HEK293 (cell line): Measurements from ENCODE around the gene BAG5.

Experiments
- CTCF ChIA-PET: fragments of 350-600 bp; formaldehyde crosslinking; extraction: SDS; loops from one replicate; lab custom pipeline; 2021; ENCODE audit warnings: antibody characterized with exemption; lab: Yijun Ruan, JAX
- POLR2A ChIA-PET: fragments of 300-600 bp; formaldehyde crosslinking; extraction: SDS; loops from one replicate; lab custom pipeline; 2020; ENCODE audit warnings: antibody characterized with exemption, inconsistent platforms; lab: Yijun Ruan, JAX
- H3K27ac ChIP-seq: fragments of 200-500 bp; sonication (Bioruptor generic); 2 replicates; pipeline ENCODE4 v1.5.1; 2014; ENCODE audit warnings: low read depth, low read length, control low read depth, inconsistent platforms; ENCODE audit errors: extremely low read depth
- H3K36me3 ChIP-seq, 2 experiments: fragments of 200-500 bp in 1 of 2; sonication (Bioruptor generic) in 1 of 2; 1 replicate in 1 of 2; 2 replicates in 1 of 2; pipeline ENCODE4 v1.5.1; 2014 to 2017; ENCODE audit warnings: inconsistent platforms in 2 of 2, low read length in 2 of 2; ENCODE audit not compliant: control insufficient read depth in 2 of 2, insufficient read depth in 1 of 2
- H3K4me1 ChIP-seq: fragments of 200-500 bp; sonication (Bioruptor generic); 2 replicates; pipeline ENCODE4 v1.5.1; 2014; ENCODE audit warnings: mild to moderate bottlenecking, low read length, inconsistent platforms; ENCODE audit not compliant: control insufficient read depth, insufficient read depth
- H3K4me3 ChIP-seq: 2 replicates; pipeline ENCODE4 v1.5.1; 2011; ENCODE audit warnings: low read depth, mild to moderate bottlenecking, control low read depth, low read length, moderate library complexity
- H3K9me3 ChIP-seq: fragments of 200-500 bp; sonication (Bioruptor generic); 2 replicates; pipeline ENCODE4 v1.5.1; 2014; ENCODE audit warnings: low read depth, low read length, inconsistent platforms; ENCODE audit not compliant: control insufficient read depth, insufficient read depth
- ATF2 ChIP-seq: fragments of 450-650 bp; formaldehyde crosslinking; IDR thresholded peaks from 2 replicates; pipeline ENCODE4 v1.5.1; 2016; ENCODE audit warnings: missing biosample characterization, missing genetic modification characterization, low read depth
- GLIS1 ChIP-seq: fragments of 450-650 bp; formaldehyde crosslinking; IDR thresholded peaks from 2 replicates; pipeline ENCODE4 v1.5.1; 2016; ENCODE audit warnings: missing biosample characterization, missing genetic modification characterization
- HOXC10 ChIP-seq: sonication (generic); formaldehyde crosslinking; IDR thresholded peaks from 2 replicates; pipeline ENCODE4 v1.8.1; 2023; ENCODE audit warnings: mild to moderate bottlenecking, missing genetic modification reagents
- KLF16 ChIP-seq: fragments of 450-650 bp; formaldehyde crosslinking; IDR thresholded peaks from 2 replicates; pipeline ENCODE4 v1.5.1; 2017; ENCODE audit warnings: missing biosample characterization, missing genetic modification characterization
- REST ChIP-seq: fragments of 450-650 bp; formaldehyde crosslinking; IDR thresholded peaks from 2 replicates; pipeline ENCODE4 v1.5.1; 2016; ENCODE audit warnings: missing biosample characterization, missing genetic modification characterization
- TCF7L2 ChIP-seq: IDR thresholded peaks from 2 replicates; pipeline ENCODE4 v1.6.1; 2011; ENCODE audit warnings: low read depth, mild to moderate bottlenecking, inconsistent platforms, low read length, moderate library complexity, borderline replicate concordance
- YY1 ChIP-seq: fragments of 450-650 bp; formaldehyde crosslinking; IDR thresholded peaks from 2 replicates; pipeline ENCODE4 v1.5.1; 2018; ENCODE audit warnings: missing biosample characterization, missing genetic modification characterization
- ZNF10 ChIP-seq: fragments of 450-650 bp; formaldehyde crosslinking; IDR thresholded peaks from 2 replicates; pipeline ENCODE4 v1.5.1; 2017; ENCODE audit warnings: missing biosample characterization, missing genetic modification characterization
- ZNF112 ChIP-seq: fragments of 450-650 bp; formaldehyde crosslinking; IDR thresholded peaks from 2 replicates; pipeline ENCODE4 v1.5.0; 2017; ENCODE audit warnings: missing biosample characterization, missing genetic modification characterization
- ZNF184 ChIP-seq: fragments of 450-650 bp; IDR thresholded peaks from 2 replicates; pipeline ENCODE4 v1.5.1; 2018; ENCODE audit warnings: missing biosample characterization, mild to moderate bottlenecking, missing genetic modification characterization
- ZNF302 ChIP-seq: fragments of 450-650 bp; formaldehyde crosslinking; IDR thresholded peaks from 2 replicates; pipeline ENCODE4 v1.5.1; 2016; ENCODE audit warnings: missing biosample characterization, missing genetic modification characterization, low read depth
- ZNF473 ChIP-seq: fragments of 450-650 bp; formaldehyde crosslinking; IDR thresholded peaks from 2 replicates; pipeline ENCODE4 v1.5.1; 2017; ENCODE audit warnings: missing biosample characterization, missing genetic modification characterization
- ZNF501 ChIP-seq: fragments of 450-650 bp; formaldehyde crosslinking; IDR thresholded peaks from 2 replicates; pipeline ENCODE4 v1.5.1; 2016; ENCODE audit warnings: missing biosample characterization, missing genetic modification characterization
- ZNF529 ChIP-seq: fragments of 450-650 bp; formaldehyde crosslinking; IDR thresholded peaks from 2 replicates; pipeline ENCODE4 v1.5.1; 2017; ENCODE audit warnings: missing genetic modification characterization, missing biosample characterization; ENCODE audit not compliant: insufficient replicate concordance
- ZNF596 ChIP-seq: fragments of 450-650 bp; IDR thresholded peaks from 2 replicates; pipeline ENCODE4 v1.5.0; 2018; ENCODE audit warnings: missing biosample characterization, mild to moderate bottlenecking, missing genetic modification characterization, moderate library complexity
- ZNF791 ChIP-seq: fragments of 450-650 bp; formaldehyde crosslinking; IDR thresholded peaks from 2 replicates; pipeline ENCODE4 v1.5.1; 2016; ENCODE audit warnings: missing biosample characterization, missing genetic modification characterization
- ZSCAN23 ChIP-seq: fragments of 450-650 bp; formaldehyde crosslinking; IDR thresholded peaks from 2 replicates; pipeline ENCODE4 v1.5.1; 2016; ENCODE audit warnings: missing biosample characterization, missing genetic modification characterization
- TF ChIP-seq, protein P1 (sequence below): fragments of 450-650 bp; formaldehyde crosslinking; IDR thresholded peaks from 2 replicates; pipeline ENCODE4 v1.5.1; 2016; ENCODE audit warnings: missing biosample characterization, missing genetic modification characterization
- TF ChIP-seq, protein P2 (sequence below): fragments of 450-650 bp; formaldehyde crosslinking; IDR thresholded peaks from 2 replicates; pipeline ENCODE4 v1.5.1; 2016; ENCODE audit warnings: missing biosample characterization, missing genetic modification characterization
- TF ChIP-seq, protein P3 (sequence below): fragments of 450-650 bp; formaldehyde crosslinking; IDR thresholded peaks from 2 replicates; pipeline ENCODE4 v1.5.1; 2016; ENCODE audit warnings: missing biosample characterization, missing genetic modification characterization
- TF ChIP-seq, protein P4 (sequence below): fragments of 450-650 bp; formaldehyde crosslinking; IDR thresholded peaks from 2 replicates; pipeline ENCODE4 v1.5.1; 2016; ENCODE audit warnings: missing biosample characterization, missing genetic modification characterization

Gene BAG5

GRCh38 chr14:103520657-103521437 lies 41.6 kb downstream of the BAG5 start:
- H3K27ac ChIP-seq: peak overlapping the region; percentile 99
- peaks cover 21% of the 10 kb centered on the region for H3K4me1 ChIP-seq
- ChIA-PET POLR2A (interaction anchor here (0.8 to 3.3 kb wide), 10 partner anchors 8 to 195 kb away, joined by 3 to 18 read pairs (median 6); partner anchors contain the start of genes TRMT61A, XRCC3 and ZFYVE21), CTCF (interaction anchor here (0.6 to 1.5 kb wide), 5 partner anchors 15 to 590 kb away, joined by 3 to 10 read pairs (median 3); no protein-coding TSS in a partner anchor)
- peaks cover 0 to 33% of the 10 kb centered on the region in 2 experiments; a peak in 1 of 3 replicates for H3K36me3 ChIP-seq
- no peaks in the 10 kb centered on the region for H3K9me3 ChIP-seq
- H3K4me3 ChIP-seq: peak overlapping the region; percentile 82
- TF ChIP-seq ZNF529: no peak
- TF ChIP-seq KLF16 (tag by site-specific recombination): peak; percentile 99
- no peak for TF ChIP-seq ZNF302 (tag by site-specific recombination)
- TF ChIP-seq ZNF184 (tag by site-specific recombination): no peak
- TF ChIP-seq ZNF10 (tag by site-specific recombination): no peak; the same call in 1 of the 2 replicates
- peak; percentile 91; the same call in 1 of the 2 replicates for TF ChIP-seq ZSCAN23 (tag by site-specific recombination)
- TF ChIP-seq, protein P1, sequence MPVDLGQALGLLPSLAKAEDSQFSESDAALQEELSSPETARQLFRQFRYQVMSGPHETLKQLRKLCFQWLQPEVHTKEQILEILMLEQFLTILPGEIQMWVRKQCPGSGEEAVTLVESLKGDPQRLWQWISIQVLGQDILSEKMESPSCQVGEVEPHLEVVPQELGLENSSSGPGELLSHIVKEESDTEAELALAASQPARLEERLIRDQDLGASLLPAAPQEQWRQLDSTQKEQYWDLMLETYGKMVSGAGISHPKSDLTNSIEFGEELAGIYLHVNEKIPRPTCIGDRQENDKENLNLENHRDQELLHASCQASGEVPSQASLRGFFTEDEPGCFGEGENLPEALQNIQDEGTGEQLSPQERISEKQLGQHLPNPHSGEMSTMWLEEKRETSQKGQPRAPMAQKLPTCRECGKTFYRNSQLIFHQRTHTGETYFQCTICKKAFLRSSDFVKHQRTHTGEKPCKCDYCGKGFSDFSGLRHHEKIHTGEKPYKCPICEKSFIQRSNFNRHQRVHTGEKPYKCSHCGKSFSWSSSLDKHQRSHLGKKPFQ (tag by site-specific recombination): no peak
- TF ChIP-seq, protein P2, sequence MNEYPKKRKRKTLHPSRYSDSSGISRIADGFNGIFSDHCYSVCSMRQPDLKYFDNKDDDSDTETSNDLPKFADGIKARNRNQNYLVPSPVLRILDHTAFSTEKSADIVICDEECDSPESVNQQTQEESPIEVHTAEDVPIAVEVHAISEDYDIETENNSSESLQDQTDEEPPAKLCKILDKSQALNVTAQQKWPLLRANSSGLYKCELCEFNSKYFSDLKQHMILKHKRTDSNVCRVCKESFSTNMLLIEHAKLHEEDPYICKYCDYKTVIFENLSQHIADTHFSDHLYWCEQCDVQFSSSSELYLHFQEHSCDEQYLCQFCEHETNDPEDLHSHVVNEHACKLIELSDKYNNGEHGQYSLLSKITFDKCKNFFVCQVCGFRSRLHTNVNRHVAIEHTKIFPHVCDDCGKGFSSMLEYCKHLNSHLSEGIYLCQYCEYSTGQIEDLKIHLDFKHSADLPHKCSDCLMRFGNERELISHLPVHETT: no peak; the same call in 1 of the 2 replicates
- peak; percentile 97 for TF ChIP-seq GLIS1 (tag by site-specific recombination)
- TF ChIP-seq YY1: 0 out of 2 replicates have a peak, but pooled peaks have one; percentile 39
- no peak for TF ChIP-seq HOXC10 (CRISPR knock-in tag)
- TF ChIP-seq ZNF473 (tag by site-specific recombination): no peak
- peak; percentile 45 for TF ChIP-seq ATF2 (tag by site-specific recombination)
- TF ChIP-seq ZNF112 (tag by site-specific recombination): no peak
- peak; percentile 93 for TF ChIP-seq ZNF501 (tag by site-specific recombination)
- TF ChIP-seq REST: peak; percentile 77
- TF ChIP-seq ZNF596: peak; percentile 3
- TF ChIP-seq, protein P3, sequence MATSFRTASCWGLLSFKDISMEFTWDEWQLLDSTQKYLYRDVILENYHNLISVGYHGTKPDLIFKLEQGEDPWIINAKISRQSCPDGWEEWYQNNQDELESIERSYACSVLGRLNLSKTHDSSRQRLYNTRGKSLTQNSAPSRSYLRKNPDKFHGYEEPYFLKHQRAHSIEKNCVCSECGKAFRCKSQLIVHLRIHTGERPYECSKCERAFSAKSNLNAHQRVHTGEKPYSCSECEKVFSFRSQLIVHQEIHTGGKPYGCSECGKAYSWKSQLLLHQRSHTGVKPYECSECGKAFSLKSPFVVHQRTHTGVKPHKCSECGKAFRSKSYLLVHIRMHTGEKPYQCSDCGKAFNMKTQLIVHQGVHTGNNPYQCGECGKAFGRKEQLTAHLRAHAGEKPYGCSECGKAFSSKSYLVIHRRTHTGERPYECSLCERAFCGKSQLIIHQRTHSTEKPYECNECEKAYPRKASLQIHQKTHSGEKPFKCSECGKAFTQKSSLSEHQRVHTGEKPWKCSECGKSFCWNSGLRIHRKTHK (tag by site-specific recombination): no peak
- TF ChIP-seq, protein P4, sequence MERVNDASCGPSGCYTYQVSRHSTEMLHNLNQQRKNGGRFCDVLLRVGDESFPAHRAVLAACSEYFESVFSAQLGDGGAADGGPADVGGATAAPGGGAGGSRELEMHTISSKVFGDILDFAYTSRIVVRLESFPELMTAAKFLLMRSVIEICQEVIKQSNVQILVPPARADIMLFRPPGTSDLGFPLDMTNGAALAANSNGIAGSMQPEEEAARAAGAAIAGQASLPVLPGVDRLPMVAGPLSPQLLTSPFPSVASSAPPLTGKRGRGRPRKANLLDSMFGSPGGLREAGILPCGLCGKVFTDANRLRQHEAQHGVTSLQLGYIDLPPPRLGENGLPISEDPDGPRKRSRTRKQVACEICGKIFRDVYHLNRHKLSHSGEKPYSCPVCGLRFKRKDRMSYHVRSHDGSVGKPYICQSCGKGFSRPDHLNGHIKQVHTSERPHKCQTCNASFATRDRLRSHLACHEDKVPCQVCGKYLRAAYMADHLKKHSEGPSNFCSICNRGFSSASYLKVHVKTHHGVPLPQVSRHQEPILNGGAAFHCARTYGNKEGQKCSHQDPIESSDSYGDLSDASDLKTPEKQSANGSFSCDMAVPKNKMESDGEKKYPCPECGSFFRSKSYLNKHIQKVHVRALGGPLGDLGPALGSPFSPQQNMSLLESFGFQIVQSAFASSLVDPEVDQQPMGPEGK (tag by site-specific recombination): peak; percentile 99
- no peak for TF ChIP-seq ZNF791
- no peak for TF ChIP-seq TCF7L2
